ENCODE measurements around the gene SIM2. TPM values are rescaled to one million over a fixed set of nuclear protein-coding genes. Genes with fewer than 3 reads are reported as not detected.

The SIM2 gene
- polyA plus RNA-seq, 1 donor from 2014 or later, result not detected

DNA sequence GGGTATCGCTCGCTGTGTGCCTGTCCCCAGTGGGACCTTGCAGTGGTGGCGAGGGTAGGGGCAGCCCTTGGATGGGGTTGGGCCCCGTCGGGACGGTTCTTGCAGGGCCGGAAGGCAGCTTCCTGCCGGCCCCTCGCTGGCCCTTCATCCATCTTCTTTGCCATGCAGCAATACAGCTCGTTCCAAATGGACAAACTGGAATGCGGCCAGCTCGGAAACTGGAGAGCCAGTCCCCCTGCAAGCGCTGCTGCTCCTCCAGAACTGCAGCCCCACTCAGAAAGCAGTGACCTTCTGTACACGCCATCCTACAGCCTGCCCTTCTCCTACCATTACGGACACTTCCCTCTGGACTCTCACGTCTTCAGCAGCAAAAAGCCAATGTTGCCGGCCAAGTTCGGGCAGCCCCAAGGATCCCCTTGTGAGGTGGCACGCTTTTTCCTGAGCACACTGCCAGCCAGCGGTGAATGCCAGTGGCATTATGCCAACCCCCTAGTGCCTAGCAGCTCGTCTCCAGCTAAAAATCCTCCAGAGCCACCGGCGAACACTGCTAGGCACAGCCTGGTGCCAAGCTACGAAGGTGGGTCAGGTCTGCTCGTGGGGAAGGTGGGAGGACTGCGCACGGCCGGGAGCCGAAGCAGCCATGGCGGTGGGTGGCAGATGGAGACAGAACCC, 45.8 kb downstream of the SIM2 start:
- Histone ChIP-seq H3K9ac (ENCODE audit: low read length) (no peak overlapping the region), H3K36me3 (ENCODE audit: insufficient read depth, low read length) (no peaks in the 10 kb centered on the region), H3F3A (ENCODE audit: insufficient read depth, low read length, poor library complexity, severe bottlenecking) (no peaks in the 10 kb centered on the region), H3K27me3 (ENCODE audit: insufficient read depth, low read depth, low read length) (peaks cover 23% of the 10 kb centered on the region), H3K4me3 (ENCODE audit: low read length) (no peak overlapping the region), H3K9me2 (ENCODE audit: insufficient read depth, low read length) (no peaks in the 10 kb centered on the region), H3K27ac (ENCODE audit: low read length) (no peak overlapping the region), H3K79me2 (replicated peaks; ENCODE audit: insufficient read depth, low read length) (no peaks in the 10 kb centered on the region), H3K4me2 (ENCODE audit: low read length) (no peak overlapping the region), H3K9me3 (ENCODE audit: low read length) (no peaks in the 10 kb centered on the region), H2AFZ (ENCODE audit: low read depth, low read length) (no peak overlapping the region), H4K20me1 (ENCODE audit: insufficient read depth) (no peaks in the 10 kb centered on the region)
- TF ChIP-seq TAF1 (IDR thresholded peaks at IDR 0.05; ENCODE audit: low read depth) (no peak), MXI1 (conservative IDR thresholded peaks at IDR 0.05; ENCODE audit: poor library complexity, severe bottlenecking) (no peak), RAD21 (conservative IDR thresholded peaks at IDR 0.05) (no peak), SMC3 (conservative IDR thresholded peaks at IDR 0.05; ENCODE audit: poor library complexity) (no peak), EZH2 (IDR thresholded peaks at IDR 0.05; ENCODE audit: borderline replicate concordance, insufficient read depth, low read length, poor library complexity, severe bottlenecking) (no peak), POLR2AphosphoS5 (IDR thresholded peaks at IDR 0.05) (no peak), EP300 (conservative IDR thresholded peaks at IDR 0.05; ENCODE audit: poor library complexity, severe bottlenecking) (no peak)

DNA sequence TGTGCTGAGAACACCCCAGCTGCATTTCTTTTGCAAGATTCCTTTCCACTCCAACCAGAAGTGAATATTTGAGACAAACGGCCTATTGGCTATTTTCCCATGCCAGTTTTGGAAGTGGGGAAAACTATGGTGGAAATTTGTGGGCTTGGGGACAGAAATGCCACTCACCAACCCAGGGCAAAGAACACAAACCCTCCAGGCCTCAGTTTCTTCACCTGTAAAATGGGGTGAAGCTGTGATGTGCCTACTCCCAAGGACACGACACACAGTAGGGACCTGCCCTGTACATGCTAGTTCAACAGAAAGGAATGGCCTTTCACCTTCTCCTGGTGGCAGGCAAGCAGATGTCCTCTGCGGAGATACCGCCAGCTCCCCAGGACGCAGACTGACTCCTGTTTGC, 46.5 kb downstream of the SIM2 start:
- TF ChIP-seq EP300 (conservative IDR thresholded peaks at IDR 0.05; ENCODE audit: poor library complexity, severe bottlenecking), result no peak
- Histone ChIP-seq H3K36me3 (ENCODE audit: insufficient read depth, low read length) (no peaks in the 10 kb centered on the region), H3K9ac (ENCODE audit: low read length) (no peak overlapping the region), H3F3A (ENCODE audit: insufficient read depth, low read length, poor library complexity, severe bottlenecking) (no peaks in the 10 kb centered on the region), H3K9me3 (ENCODE audit: low read length) (no peaks in the 10 kb centered on the region), H3K9me2 (ENCODE audit: insufficient read depth, low read length) (no peaks in the 10 kb centered on the region), H3K27ac (ENCODE audit: low read length) (no peak overlapping the region), H2AFZ (ENCODE audit: low read depth, low read length) (no peak overlapping the region), H3K4me2 (ENCODE audit: low read length) (no peak overlapping the region), H3K79me2 (replicated peaks; ENCODE audit: insufficient read depth, low read length) (no peaks in the 10 kb centered on the region), H3K4me3 (ENCODE audit: low read length) (no peak overlapping the region), H3K27me3 (ENCODE audit: insufficient read depth, low read depth, low read length) (peaks cover 23% of the 10 kb centered on the region), H4K20me1 (ENCODE audit: insufficient read depth) (no peaks in the 10 kb centered on the region)

DNA sequence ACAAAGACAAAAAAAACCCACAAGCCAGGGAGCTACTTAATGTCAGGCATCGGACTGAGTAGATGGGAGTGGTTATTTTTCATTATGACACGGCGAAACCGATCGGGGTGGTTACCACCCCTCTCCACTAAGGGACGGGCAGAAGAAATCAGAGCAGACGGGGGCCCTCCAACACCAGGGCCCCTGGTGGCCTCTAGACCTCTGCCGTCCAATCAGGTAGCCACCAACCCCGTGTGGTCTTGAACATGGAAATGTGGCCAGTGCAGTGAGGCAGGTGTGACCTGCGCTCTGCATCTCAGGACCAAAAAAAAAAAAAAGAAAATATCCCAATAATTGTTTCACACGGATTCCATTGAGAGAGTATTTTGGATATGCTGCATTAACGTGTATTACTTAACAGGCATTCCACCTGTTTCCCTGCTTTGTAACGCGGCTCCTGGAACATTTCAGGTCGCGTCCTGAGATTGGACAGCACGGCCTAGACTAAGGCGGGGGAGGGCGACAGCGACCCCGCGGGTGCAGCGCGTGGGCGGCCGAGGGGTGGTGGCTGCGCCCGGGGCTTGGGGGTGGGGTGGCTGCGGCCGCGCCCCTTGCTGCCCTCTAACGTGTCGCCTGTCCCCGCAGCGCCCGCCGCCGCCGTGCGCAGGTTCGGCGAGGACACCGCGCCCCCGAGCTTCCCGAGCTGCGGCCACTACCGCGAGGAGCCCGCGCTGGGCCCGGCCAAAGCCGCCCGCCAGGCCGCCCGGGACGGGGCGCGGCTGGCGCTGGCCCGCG, 48.3 kb downstream of the SIM2 start:
- Histone ChIP-seq H3K27me3 (ENCODE audit: insufficient read depth, low read depth, low read length) (peaks cover 23% of the 10 kb centered on the region), H3K27ac (ENCODE audit: low read length) (no peak overlapping the region), H4K20me1 (ENCODE audit: insufficient read depth) (no peaks in the 10 kb centered on the region), H3K36me3 (ENCODE audit: insufficient read depth, low read length) (no peaks in the 10 kb centered on the region), H3F3A (ENCODE audit: insufficient read depth, low read length, poor library complexity, severe bottlenecking) (no peaks in the 10 kb centered on the region), H2AFZ (ENCODE audit: low read depth, low read length) (no peak overlapping the region), H3K4me2 (ENCODE audit: low read length) (no peak overlapping the region), H3K9ac (ENCODE audit: low read length) (peak overlapping the region; percentile 26), H3K79me2 (replicated peaks; ENCODE audit: insufficient read depth, low read length) (no peaks in the 10 kb centered on the region), H3K9me2 (ENCODE audit: insufficient read depth, low read length) (no peaks in the 10 kb centered on the region), H3K4me3 (ENCODE audit: low read length) (peak overlapping the region; percentile 63), H3K9me3 (ENCODE audit: low read length) (no peaks in the 10 kb centered on the region)
- no peak for TF ChIP-seq SMC3 (conservative IDR thresholded peaks at IDR 0.05; ENCODE audit: poor library complexity)
- no peak for TF ChIP-seq EP300 (conservative IDR thresholded peaks at IDR 0.05; ENCODE audit: poor library complexity, severe bottlenecking)
- TF ChIP-seq RAD21 (conservative IDR thresholded peaks at IDR 0.05), result no peak
- no peak for TF ChIP-seq POLR2AphosphoS5 (IDR thresholded peaks at IDR 0.05)
- no peak for TF ChIP-seq MXI1 (conservative IDR thresholded peaks at IDR 0.05; ENCODE audit: poor library complexity, severe bottlenecking)
- TF ChIP-seq, protein P1, sequence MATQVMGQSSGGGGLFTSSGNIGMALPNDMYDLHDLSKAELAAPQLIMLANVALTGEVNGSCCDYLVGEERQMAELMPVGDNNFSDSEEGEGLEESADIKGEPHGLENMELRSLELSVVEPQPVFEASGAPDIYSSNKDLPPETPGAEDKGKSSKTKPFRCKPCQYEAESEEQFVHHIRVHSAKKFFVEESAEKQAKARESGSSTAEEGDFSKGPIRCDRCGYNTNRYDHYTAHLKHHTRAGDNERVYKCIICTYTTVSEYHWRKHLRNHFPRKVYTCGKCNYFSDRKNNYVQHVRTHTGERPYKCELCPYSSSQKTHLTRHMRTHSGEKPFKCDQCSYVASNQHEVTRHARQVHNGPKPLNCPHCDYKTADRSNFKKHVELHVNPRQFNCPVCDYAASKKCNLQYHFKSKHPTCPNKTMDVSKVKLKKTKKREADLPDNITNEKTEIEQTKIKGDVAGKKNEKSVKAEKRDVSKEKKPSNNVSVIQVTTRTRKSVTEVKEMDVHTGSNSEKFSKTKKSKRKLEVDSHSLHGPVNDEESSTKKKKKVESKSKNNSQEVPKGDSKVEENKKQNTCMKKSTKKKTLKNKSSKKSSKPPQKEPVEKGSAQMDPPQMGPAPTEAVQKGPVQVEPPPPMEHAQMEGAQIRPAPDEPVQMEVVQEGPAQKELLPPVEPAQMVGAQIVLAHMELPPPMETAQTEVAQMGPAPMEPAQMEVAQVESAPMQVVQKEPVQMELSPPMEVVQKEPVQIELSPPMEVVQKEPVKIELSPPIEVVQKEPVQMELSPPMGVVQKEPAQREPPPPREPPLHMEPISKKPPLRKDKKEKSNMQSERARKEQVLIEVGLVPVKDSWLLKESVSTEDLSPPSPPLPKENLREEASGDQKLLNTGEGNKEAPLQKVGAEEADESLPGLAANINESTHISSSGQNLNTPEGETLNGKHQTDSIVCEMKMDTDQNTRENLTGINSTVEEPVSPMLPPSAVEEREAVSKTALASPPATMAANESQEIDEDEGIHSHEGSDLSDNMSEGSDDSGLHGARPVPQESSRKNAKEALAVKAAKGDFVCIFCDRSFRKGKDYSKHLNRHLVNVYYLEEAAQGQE (IDR thresholded peaks at IDR 0.05; ENCODE audit: borderline replicate concordance), result no peak
- no peak for TF ChIP-seq EZH2 (IDR thresholded peaks at IDR 0.05; ENCODE audit: borderline replicate concordance, insufficient read depth, low read length, poor library complexity, severe bottlenecking)
- TF ChIP-seq, protein P2, sequence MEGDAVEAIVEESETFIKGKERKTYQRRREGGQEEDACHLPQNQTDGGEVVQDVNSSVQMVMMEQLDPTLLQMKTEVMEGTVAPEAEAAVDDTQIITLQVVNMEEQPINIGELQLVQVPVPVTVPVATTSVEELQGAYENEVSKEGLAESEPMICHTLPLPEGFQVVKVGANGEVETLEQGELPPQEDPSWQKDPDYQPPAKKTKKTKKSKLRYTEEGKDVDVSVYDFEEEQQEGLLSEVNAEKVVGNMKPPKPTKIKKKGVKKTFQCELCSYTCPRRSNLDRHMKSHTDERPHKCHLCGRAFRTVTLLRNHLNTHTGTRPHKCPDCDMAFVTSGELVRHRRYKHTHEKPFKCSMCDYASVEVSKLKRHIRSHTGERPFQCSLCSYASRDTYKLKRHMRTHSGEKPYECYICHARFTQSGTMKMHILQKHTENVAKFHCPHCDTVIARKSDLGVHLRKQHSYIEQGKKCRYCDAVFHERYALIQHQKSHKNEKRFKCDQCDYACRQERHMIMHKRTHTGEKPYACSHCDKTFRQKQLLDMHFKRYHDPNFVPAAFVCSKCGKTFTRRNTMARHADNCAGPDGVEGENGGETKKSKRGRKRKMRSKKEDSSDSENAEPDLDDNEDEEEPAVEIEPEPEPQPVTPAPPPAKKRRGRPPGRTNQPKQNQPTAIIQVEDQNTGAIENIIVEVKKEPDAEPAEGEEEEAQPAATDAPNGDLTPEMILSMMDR (IDR thresholded peaks at IDR 0.05; ENCODE audit: poor library complexity, severe bottlenecking), result no peak
- no peak for TF ChIP-seq TAF1 (IDR thresholded peaks at IDR 0.05; ENCODE audit: low read depth)
